ENCODE data around the gene GPR137B.
"Not testable (repeated sequence)": the region's sequence is repeated elsewhere in the genome, so short reads cannot be mapped to it uniquely, and the experiment has no call there.

GPR137B gene

DNA sequence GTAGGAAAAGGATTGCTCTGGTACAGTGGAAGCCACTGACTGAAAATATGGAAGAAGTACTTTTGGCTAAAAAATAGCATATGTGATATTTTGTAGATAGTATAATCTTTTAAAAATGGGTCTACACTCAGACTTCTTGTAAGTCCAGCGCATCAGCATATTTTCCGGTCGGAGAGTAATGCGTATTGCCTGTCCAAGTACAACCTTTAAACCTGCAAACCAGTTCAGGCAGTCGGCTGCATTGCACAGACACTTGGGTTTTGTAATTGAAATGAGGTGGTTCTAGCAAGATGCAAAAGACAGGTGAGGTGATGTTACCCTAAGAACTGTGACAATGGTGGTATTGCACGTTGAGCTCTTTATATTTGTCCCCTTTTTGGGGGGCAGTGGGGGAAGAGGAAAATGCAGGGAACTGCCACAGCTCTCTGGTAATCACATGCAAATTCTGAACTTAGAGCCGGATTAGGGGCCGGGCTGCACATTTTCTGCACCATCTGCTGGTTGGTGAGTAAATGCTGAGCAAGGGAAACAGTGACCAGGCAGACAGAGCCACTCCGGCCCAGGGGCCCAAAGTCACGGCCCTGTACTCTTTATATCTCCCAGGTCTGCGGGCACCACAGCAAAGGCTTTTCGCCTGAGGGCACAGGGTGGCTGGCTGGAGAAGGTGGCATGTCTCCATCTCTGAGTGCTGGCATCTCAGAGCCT lies 2.3 kb downstream of the GPR137B start:
- no peak for DNase-seq

DNA sequence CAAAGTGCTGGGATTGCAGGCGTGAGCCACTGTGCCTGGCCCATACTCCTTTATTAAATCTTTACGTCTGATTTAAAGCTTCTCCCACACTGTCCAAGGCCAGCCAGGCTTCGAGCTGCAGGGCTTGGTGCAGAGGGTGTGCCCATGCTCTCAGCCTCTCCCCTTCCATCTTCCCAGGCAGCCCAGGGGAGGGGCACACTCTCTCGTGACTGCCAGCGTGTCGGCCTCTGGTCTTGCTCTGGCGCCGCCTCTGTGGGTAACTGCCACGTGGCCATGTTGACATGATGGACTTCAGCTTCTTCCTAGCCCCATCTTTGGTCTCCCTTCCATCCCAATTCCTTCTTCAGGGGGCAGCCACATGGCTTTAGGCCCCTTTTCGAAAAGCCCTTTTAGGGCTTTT lies 4.7 kb downstream of the GPR137B start:
- DNase-seq: no peak

- no peak for DNase-seq
Observed at GRCh38 chr1:236147521-236148469, 5.5 kb downstream of the GPR137B start.

GRCh38 chr1:236148470-236148845 lies 6.1 kb downstream of the GPR137B start:
- DNase-seq: no peak

DNA sequence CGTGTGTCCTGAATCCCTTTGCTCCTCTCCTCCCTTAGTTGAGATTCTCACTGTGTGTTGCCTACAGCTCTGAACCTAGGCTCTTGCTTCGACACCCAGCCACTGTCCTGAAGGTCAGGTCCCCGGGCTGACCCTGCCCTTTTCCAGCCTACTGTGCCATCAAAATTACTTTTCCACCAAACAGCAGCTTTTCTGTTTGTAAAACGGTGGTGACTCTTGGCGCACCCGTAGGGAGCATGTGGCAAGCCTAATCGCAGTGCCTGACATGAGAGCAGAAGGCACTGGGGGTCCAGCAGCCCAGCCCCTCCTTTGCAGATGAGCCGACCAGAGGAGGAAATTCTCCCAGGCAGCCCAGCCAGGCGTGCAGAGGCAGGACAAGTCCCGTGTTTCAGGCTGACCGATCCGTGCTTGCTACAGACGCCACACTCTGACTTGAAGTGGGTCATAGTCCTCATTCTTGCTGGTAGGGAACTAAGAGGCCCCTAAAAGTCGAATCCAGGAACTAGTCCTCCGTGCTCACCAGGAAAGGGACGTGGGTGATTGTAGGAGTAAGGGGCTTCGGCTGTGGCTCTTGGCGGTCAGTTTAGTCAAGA lies 6.8 kb downstream of the GPR137B start:
- no peak for DNase-seq

DNA sequence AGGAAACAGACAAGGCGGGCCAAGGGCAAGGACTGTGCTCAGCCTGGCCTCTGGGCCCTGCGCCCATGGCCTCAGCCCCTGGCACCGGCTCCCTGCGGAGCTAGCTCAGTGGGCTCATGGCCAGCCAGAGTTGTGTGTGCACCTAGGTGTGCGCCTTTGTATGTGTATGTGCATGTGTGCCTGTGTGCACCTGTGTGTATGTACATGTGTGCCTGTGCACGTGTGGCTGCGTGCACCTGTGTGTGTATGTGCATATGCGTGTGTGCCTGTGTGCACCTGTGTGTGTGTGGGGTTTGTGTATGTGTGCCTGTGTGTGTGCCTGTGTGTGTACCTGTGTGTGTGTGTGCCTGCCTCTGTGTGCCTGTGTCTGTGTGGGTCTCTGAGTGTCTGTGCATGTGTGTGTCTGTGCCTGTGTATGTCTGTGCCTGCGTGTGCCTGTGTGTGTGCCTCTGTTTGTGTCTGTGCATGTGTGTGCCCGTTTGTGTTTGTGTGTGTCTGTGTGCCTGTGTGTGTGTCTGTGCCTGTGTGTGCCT lies 7.4 kb downstream of the GPR137B start:
- DNase-seq: no peak

GRCh38 chr1:236150311-236150955 lies 8.1 kb downstream of the GPR137B start:
- no peak for DNase-seq

DNA sequence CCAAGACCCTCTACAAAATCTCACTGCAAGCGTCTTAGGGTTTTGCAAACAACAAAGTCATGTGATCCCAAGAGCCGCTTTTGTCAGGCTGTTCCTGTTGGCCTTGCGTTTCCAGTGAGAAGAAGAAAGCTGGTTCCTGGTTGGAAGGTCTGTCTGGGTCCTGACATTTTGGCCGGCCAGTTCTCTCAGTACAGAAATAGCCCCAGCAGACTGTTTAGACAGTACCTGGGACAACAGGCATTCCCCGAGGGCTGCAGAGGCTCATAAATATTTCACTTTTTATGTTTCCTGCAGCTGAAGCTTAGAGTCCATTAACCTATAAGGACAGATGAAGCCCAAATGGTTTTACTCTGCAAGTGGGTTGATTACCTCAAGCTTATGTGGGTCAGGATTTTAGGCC lies 8.6 kb downstream of the GPR137B start:
- DNase-seq: no peak

- no peak for DNase-seq
Observed at GRCh38 chr1:236151739-236152424, 9.5 kb downstream of the GPR137B start.

DNA sequence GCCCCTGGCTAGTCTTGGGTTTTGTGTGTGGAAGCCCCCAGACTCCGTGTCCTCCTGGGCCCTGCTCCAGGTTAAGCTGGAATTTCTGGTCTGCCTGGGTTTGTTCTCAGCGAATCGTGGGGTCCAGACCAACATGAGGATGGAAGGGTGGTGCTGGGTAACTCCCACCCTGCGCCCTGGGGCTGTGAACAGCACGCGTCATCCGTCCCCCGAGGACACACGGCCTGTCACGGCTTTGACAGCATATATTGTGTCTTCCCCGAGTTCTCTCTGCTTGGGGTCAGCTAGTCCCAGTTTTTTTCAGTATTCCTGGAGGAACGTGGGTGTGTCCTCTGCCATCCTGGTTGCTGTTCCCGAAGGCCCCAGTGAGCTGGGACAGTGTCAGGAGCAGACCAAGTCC lies 11.8 kb downstream of the GPR137B start:
- no peak for DNase-seq

DNA sequence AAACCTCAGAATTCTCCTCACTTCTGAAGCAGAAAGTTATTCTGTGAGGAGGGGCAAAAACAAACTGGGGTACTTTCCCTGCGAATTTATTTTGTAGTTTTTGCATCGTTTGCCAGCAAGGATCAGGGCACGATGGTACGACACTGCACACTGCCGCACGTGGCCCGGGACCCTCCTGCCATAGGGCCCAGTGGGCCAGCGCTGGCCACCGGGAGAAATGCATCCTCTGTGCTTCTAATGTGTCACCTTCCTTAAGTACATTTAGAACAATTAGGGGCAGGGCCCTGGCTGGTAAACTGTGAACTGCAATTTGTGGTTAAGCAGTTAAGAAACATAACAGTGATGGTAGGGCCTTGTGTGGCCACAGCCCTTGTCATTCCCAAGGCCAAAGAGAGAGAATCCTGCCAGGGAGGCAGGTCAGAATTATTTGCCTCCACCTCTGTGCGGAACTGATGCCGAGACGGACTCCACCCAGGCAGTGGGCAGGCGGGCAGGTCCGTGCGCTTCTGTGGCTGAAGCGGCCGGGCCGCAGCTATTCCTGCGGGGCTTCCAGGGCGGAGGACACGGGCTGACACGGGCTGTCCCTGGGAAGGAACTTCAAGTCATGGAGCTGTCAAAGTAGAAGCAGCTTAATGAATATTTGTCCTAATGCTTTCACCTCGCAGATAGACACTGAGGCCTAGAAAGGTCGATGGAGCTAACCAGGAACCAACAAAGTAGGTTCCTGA lies 12.5 kb downstream of the GPR137B start:
- DNase-seq: no peak

- DNase-seq: no peak
Observed at GRCh38 chr1:236155399-236155767, 13.0 kb downstream of the GPR137B start.

DNA sequence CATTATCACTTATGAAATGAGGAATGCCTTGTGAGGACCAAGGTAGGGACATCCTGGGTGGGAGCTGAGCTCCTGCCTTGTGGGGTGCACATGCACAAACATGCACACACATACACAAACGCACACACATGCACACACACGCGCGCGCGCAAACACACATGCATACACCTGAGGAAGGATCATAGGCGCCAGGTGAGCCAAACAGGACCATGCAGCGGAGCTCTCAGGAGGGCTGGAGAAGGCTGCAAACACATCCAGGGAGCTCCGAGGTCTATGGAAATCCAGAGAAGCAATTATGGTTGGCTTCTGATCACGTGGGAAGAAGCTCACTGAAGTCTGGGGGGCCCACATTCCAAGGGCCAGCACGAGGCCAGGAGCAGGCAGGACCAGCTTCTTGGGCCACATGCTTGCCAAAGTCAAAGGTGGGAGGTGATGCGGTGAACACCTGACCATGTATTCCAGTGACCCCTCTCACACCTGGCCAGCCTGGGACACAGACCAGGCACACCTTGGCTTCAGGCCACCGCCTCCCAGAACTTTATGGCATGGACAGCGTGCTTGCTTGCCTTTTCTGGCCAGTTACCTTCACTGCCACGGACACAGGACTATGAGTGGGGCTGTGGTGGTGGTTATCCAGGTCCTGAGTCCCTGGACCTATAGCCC lies 13.6 kb downstream of the GPR137B start:
- DNase-seq: no peak

DNA sequence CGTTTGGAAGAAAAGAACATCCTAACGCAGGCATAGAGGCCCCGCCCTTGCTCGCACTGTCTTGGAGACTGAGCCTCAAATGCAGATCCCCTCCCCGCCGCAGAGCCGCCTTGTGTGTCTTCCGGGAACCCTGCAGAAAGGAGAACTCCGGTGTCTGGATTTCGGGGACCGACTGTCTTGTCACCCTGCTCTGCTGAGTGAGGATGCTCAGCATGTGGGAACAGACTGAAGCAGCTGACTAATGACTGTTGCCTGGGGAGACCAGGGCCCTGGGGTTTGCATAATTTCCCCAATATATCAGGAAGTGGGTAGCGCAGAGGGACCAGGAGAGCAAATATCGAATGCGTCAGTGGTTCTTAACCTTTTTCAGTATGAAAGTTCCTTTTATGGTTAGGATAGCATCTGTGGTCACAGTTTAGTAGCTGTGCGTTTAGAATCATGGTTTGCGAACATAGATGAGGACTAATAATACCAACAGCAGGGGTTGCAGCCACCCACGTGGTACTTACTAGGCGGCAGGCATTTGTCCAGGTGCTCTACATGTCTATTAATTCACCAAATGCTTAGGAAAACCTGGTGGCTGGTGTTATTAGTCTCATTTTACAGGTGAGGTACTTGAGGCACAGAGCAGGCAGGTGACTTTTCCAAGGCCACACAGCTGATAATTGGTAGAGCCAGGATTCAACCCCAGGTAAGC lies 14.3 kb downstream of the GPR137B start:
- no peak for DNase-seq

- DNase-seq: not testable (repeated sequence)
Observed at GRCh38 chr1:236158072-236158471, 15.7 kb downstream of the GPR137B start.

DNA sequence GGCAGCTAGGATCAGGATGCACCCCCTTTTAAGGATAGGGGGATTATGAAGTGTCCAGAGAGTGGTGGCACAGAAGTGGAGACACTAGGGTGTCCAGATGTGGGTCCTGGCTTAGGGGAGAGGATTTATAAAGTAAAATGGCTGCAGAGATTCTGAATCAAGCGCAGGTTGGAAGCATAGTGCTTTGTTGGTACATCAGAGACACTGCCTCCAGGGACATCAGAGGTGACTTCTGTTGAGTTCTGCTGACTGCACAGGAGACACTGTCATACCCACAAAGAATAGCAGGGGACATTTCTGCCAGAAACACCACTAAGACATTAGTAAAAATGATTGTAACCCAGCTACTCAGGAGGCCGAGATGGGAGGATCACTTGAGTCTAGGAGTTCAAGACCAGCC lies 16.4 kb downstream of the GPR137B start:
- DNase-seq: no peak

- DNase-seq: no peak
Observed at GRCh38 chr1:236159704-236160539, 17.6 kb downstream of the GPR137B start.

DNA sequence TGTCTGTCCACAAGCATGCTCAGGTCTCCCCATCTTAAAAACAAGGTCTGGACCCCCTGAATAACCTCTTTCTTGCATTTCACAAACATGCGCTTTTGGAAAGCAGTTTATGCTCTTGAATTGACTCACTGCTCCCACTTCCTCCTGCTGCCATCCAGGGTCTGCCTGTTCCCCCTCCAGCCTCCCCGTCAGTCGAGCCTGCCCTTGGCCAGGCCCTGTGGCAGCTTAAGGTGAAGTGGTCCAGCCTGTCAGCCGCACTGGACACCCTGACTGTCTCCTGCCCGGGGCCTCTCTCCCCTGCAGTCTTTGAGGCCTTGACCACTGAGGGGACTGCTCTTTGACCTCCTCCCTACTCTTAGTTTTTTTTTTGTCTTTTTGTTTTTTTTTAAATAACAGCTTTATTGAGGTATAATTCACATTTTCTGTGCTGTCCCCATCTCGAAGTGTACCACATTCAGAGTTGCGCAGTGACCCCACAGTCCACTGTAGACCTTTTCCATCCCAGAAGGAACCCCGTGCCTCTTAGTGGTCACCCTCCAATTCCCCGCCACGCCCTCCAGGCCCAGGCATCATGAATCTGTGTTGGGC lies 18.3 kb downstream of the GPR137B start:
- DNase-seq: no peak

- DNase-seq: no peak
Observed at GRCh38 chr1:236161230-236161629, 18.9 kb downstream of the GPR137B start.
